ENCODE measurements around the gene BTD.
A peak's percentile ranks its signal among the peaks of the same experiment; 100 is the strongest.

BTD gene

DNA sequence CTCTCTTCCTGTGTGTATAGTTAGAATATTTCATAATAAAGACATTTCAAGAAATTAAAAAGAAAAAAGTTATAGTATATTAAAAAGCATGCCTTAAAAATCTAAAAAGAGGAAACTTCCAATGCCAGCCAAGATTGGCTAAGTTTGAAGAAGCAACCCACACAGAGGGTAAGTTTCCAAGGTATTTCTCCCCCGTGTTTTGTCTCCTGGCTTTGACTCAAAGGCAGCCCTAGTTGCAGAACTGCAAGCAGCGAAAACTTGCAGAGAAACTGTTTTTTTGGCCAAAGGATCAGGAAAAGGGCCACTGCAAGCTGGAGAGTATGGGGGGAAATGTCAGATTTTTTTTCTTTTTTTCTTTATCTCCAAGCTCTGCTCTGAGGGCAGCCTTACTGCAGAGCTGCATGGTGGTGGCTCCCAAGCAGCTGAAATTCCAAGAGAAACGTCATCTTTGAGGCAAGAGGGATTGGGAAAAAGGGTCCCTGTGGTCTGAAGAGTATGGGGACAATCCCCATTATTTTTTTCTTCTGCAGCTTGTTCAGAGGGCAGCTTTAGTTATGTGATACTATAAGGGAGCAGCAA lies 23.2 kb upstream of the BTD start:
- no peak overlapping the region for H3K4me3 ChIP-seq (ENCODE audit: low read depth, low read length)
- peak; percentile 9 for DNase-seq (ENCODE audit: low read depth)
- TF ChIP-seq POLR2A (IDR thresholded peaks at IDR 0.05; ENCODE audit: extremely low read depth, insufficient read length): no peak
- TF ChIP-seq MAX (IDR thresholded peaks at IDR 0.05; ENCODE audit: low read depth, low read length): no peak
- no peak for TF ChIP-seq MYC (IDR thresholded peaks at IDR 0.05; ENCODE audit: low read depth, low read length)
- TF ChIP-seq, protein P1, sequence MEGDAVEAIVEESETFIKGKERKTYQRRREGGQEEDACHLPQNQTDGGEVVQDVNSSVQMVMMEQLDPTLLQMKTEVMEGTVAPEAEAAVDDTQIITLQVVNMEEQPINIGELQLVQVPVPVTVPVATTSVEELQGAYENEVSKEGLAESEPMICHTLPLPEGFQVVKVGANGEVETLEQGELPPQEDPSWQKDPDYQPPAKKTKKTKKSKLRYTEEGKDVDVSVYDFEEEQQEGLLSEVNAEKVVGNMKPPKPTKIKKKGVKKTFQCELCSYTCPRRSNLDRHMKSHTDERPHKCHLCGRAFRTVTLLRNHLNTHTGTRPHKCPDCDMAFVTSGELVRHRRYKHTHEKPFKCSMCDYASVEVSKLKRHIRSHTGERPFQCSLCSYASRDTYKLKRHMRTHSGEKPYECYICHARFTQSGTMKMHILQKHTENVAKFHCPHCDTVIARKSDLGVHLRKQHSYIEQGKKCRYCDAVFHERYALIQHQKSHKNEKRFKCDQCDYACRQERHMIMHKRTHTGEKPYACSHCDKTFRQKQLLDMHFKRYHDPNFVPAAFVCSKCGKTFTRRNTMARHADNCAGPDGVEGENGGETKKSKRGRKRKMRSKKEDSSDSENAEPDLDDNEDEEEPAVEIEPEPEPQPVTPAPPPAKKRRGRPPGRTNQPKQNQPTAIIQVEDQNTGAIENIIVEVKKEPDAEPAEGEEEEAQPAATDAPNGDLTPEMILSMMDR (IDR thresholded peaks at IDR 0.05; ENCODE audit: low read depth, low read length): no peak

DNA sequence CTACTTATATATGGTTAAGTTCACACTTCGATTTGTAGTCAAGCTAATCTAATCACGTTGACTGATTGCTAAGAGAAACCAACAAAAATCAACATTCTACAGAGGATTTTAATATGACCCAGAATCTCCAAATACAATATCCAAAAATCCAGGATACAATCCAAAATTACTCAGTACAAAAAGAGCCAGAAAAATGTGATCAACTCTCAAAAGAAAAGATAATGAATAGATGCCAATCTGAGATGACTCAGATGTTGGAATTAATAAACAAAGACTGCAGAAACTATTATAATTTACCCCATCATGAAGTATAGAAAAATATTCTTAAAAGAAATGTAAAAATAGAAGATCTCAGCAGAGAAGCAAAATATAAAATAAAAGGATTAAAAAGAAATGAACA lies 22.5 kb upstream of the BTD start:
- H3K4me3 ChIP-seq (ENCODE audit: low read depth, low read length): no peak overlapping the region
- no peak for DNase-seq (ENCODE audit: low read depth)
- TF ChIP-seq POLR2A (IDR thresholded peaks at IDR 0.05; ENCODE audit: extremely low read depth, insufficient read length) (no peak), MAX (IDR thresholded peaks at IDR 0.05; ENCODE audit: low read depth, low read length) (no peak), MYC (IDR thresholded peaks at IDR 0.05; ENCODE audit: low read depth, low read length) (no peak)
- TF ChIP-seq, protein P1 (IDR thresholded peaks at IDR 0.05; ENCODE audit: low read depth, low read length): no peak

DNA sequence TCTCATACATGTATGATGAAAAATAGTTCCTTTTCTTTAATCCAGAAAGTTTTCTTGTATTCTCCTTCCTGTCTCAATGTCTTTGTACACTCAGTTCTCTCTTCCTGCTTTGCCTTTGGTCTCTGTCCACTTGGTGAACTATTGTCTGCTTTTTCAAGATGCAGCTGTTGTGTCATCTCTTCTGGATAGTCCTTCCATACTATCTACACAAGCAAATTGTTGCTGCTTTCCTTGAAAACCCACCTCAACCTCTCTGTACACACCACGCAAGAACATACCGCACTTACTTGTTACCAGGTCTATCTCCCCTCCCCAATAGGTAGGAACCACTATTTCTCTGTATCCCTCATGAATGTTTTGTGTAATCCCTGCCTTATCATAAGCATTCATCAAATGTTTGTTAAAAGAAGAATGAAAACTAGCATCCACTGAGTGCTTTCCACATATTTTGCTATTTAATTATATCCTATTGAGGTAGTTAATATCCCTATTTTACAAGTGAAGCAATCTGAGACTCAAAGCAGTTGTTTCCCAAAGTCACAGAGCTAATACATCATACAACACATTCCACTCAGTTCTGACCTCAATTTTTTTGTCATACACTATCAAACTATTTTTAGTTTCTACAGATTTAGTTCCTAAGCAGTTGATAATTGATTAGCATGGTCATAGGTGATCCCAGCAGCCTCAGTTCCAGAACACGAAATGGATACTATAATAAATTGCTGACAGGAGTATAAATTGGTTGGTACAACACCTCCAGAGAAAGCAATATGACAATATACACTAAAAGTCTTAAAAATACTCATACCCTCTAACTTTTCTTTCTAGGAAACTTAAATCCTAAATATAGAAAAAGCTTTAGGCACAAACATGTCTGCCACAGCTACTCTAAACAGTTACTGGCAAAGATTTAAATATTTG lies 19.8 kb upstream of the BTD start:
- no peak for DNase-seq (ENCODE audit: low read depth)
- TF ChIP-seq, protein P1 (IDR thresholded peaks at IDR 0.05; ENCODE audit: low read depth, low read length): no peak
- no peak for TF ChIP-seq MAX (IDR thresholded peaks at IDR 0.05; ENCODE audit: low read depth, low read length)
- no peak for TF ChIP-seq POLR2A (IDR thresholded peaks at IDR 0.05; ENCODE audit: extremely low read depth, insufficient read length)
- no peak for TF ChIP-seq MYC (IDR thresholded peaks at IDR 0.05; ENCODE audit: low read depth, low read length)
- no peak overlapping the region for H3K4me3 ChIP-seq (ENCODE audit: low read depth, low read length)

DNA sequence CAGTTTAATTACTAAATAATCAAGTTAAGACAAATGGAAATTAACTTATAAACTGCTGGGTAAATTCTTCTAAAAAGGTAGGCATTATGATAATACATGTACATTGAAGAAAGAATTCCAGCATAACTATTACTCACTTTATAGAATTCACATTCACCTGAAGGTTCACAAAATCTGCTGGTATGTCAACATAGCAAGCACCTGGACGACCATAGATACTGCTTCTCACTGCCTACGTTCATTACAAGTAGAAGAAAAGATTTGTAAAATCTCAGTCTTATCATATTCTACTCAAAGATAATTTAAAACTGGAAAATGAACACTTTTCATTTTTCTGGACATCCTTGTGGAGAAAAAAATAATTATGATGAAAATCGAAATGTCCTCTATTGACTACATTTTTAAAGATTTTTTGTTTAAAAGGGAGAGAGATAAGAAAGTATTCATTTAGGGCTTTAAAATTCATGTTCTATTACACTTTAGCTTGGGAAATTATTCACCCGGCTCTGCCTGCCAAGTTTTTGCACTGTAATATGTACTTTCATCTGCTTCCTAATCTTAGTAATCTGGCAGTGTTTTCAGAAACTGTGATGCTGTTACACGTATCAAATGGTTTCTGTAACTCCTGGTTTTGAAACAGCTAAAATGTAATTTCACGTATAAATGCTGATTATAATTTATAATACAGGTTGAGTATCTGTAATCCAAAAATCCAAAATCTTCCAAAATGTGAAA lies 16.3 kb upstream of the BTD start:
- DNase-seq (ENCODE audit: low read depth): no peak
- TF ChIP-seq MAX (IDR thresholded peaks at IDR 0.05; ENCODE audit: low read depth, low read length) (no peak), MYC (IDR thresholded peaks at IDR 0.05; ENCODE audit: low read depth, low read length) (no peak)
- TF ChIP-seq, protein P1 (IDR thresholded peaks at IDR 0.05; ENCODE audit: low read depth, low read length): no peak
- no peak overlapping the region for H3K4me3 ChIP-seq (ENCODE audit: low read depth, low read length)

- DNase-seq (ENCODE audit: low read depth): no peak
- TF ChIP-seq MAX (IDR thresholded peaks at IDR 0.05; ENCODE audit: low read depth, low read length): no peak
- TF ChIP-seq, protein P1 (IDR thresholded peaks at IDR 0.05; ENCODE audit: low read depth, low read length): no peak
- TF ChIP-seq POLR2A (IDR thresholded peaks at IDR 0.05; ENCODE audit: extremely low read depth, insufficient read length): no peak
- no peak for TF ChIP-seq MYC (IDR thresholded peaks at IDR 0.05; ENCODE audit: low read depth, low read length)
- H3K4me3 ChIP-seq (ENCODE audit: low read depth, low read length): no peak overlapping the region
Measured at GRCh38 chr3:15591242-15591641, 10.3 kb upstream of the BTD start.

All from NB4 (cell line).